T-helper 2 cell (primary cell): ENCODE measurements around the gene PWWP2B.
"Not testable (repeated sequence)": the region's sequence is repeated elsewhere in the genome, so short reads cannot be mapped to it uniquely, and the experiment has no call there.

ENCODE experiments used
- DNase-seq, 5 experiments: peaks; one replicate each; pipeline versions ENCODE4 v3.0.0 to v3.0.0-alpha.2; 2012 to 2022

PWWP2B gene

DNA sequence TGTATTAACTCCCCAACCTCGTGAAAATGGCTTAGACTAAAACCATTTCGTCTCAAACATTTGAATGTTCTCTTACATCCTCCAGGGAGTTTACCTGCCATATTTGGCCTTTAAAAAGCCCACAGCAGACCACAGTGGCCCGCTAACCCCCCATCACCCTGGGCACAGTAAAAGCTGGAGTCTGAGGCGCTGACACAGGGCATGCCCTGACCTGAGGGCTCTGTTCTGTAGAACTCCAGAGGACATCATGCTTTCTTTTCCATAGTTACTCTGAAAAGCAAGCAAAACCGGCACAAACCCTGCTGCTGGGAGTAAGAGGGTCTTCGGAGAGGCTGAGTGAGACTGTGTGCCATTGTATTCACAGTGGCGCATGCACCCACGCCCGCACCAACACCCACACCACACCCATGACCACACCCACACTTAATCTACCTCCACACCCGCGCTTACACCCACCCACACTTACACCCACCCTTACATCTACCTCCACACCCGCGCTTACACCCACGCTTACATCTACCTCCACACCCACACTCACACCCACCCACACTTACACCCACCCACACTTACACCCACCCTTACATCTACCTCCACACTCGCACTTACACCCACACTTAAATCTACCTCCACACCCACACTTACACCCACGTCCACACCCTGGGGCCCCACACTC is 32.9 kb upstream of the PWWP2B start:
- DNase-seq = peak in 2 of 5 experiments; percentile 16 to 30

DNA sequence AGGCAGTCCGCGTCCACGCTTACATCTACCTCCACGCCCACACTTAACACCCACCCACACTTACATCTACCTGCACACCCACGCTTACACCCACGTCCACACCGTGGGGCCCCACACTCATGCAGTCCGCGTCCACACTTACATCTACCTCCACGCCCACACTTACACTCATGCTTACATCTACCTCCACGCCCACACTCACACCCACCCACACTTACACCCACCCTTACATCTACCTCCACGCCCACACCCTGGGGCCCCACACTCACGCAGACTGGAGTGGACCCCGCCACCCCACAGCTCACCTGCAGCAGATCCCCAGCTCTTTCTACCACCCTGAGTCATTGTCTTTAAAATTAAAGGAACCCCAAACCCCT is 32.4 kb upstream of the PWWP2B start:
- peak in 1 of 5 experiments; percentile 68 for DNase-seq

DNA sequence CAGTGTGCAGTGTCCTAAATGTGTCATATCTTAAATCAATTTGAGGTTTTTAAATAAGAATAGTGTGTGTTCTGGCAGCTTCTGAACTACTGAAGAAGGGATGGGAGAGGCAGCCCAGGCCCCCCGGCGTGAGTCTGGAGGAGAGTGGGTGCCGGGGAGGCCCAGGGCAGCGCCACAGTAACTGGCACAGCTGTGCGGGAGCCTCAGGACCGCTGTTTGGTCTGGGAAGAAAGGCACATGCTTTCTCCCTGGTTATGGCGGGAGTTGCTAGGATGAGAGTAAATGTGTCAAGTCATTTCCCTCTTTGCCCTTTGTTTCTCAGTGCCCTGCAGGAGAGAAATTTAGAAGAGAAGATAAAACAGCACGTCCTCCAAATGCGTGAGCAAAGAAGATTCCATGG is 31.9 kb upstream of the PWWP2B start:
- DNase-seq = no peak

GRCh38 chr10:132366006-132366405 is 31.0 kb upstream of the PWWP2B start:
- DNase-seq = no peak

- DNase-seq = no peak
These were observed 30.5 kb upstream of the PWWP2B start for GRCh38 chr10:132366499-132366898.

GRCh38 chr10:132368391-132368790 is 28.6 kb upstream of the PWWP2B start:
- DNase-seq = no peak

GRCh38 chr10:132368881-132369635 is 27.9 kb upstream of the PWWP2B start:
- DNase-seq = no peak

GRCh38 chr10:132369636-132370185 is 27.3 kb upstream of the PWWP2B start:
- DNase-seq = no peak

DNA sequence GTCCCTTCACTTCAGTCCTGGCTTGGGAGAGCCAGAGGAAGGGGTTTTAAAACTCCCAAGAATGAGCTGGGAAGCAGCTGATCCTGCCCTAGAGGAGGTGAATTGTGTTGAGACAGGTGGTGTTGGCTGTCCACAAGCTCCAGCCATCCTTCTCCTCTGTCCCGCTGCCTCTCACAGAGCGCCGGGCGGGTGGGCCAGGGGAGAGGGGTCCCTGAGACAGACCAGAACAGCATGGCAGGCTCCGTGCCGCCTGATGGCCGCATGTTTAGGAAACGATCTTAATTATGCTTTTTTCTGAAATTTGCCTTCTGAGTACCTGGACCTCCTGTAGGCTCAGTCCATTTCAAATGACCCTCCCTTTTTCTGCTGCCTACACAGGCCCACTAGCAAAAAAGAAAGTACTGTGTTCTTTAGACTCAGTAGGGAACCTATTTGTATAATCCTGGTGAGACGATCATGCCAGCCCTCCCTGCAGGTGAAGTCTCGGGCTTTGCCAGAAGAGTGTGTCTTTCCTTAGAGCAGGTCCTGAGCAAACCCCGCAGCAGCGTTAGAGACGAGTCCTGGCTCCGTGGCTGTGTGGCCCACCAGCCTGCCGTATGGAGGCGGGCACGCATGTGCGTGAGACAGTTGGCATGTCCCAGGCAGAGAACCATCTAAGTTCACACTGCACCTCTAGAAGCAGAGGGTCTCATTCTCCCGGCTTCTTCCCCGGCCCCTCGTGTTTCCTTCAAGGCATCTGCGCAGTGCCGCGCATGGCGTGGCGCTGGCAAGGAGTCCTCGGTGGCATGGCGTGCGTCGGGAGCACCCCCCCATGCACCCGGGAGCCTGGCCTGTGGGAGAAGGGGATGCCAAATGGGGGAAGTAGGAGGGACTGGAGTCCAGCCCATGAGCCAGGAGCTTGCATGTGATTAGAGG is 26.3 kb upstream of the PWWP2B start:
- DNase-seq = no peak

DNA sequence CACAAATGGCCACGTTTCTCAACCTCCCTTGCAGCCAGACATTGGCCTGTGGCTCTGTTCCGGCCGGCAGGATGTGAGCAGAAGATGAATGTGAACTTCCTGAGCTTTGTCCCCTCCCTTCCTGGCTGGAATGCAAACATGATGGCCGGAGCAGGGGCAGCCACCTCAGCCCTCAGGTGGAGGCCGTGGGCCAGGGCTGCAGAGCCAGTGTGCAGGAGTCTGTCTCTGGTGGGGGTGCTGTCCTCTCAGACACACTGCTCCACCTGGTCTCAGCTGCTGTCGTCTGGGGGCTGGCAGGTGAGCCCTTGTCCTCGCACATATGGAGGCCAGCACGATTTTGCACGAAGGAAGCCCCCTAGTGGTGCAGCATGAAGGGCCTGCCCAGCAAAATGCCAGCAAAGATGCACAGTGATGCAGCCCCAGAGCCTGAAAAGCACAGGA is 25.3 kb upstream of the PWWP2B start:
- peak in 1 of 5 experiments; percentile 32 for DNase-seq

DNA sequence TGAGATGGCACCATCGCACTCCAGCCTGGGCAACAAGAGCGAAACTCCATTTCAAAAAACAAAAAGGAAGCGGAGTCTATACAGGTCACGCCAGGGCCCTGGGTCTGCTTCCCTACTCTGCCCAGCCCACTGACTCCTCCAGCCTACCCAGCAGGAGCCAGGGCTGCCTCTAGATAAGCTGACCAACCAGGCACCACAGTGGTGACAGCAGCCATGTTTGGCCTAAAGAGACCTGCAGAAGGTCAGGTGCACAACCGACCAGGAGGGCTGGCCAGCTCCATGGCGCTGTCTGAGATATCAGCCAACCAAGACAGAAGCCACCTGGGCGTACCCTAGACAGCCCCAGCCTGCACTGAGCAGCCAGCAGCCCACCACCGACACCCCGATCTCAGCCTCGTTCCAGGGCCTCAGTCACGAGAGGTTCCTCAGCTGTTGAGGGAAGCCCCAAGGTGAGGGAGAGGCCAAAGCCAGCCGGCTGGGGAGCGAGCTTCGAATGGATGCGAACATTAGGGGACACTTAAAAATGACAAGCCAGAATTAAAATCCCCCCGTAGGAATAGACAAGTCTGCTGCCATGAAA is 24.4 kb upstream of the PWWP2B start:
- no peak for DNase-seq

- DNase-seq = no peak
These were observed 23.6 kb upstream of the PWWP2B start for GRCh38 chr10:132373241-132373955.

DNA sequence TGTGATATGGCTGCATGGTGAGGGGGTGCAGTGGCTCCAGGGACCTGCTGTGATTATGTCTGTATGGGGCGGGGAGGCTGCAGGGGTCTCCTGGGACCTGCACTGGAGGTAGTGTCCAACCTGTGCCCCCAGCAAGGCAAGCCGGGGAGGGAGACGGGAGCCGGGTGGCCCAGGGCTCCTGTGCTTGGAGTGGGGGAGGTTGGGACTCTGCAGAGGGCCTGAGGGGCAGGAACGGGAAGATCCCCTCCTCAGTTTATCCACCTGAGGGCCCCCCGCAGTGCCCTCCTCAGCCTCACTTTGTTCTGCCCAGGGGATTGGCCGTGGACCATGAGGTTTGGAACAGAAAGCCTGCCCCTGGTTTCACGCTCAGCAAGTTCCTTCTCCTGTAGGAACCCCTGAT is 22.8 kb upstream of the PWWP2B start:
- no peak for DNase-seq

- no peak for DNase-seq
These were observed 22.4 kb upstream of the PWWP2B start for GRCh38 chr10:132374612-132375011.

GRCh38 chr10:132375116-132375794 is 21.7 kb upstream of the PWWP2B start:
- no peak for DNase-seq

DNA sequence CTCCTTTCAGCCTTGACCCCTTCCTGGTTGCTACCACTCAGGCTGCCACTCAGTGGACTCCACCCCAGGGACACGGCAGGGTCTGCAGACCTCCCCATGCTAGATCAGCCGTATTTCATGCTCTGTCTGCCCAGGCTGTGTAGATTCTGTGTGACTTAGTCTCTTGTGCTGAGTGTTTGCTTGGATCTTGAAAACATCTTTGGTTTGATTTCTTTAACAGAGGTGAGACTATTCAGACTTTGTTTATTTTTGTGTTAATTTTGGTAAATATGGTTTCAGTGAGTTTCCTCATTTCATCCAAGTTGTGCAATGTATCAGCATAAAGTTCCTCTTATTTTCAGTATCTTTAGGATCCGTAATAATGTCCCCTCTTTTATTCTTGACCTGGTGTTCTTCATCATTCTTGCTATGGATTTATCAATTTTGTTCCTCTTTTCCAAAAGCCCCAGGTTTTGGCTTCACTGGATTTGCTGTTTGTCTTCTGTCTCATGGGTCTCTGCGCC is 21.2 kb upstream of the PWWP2B start:
- no peak for DNase-seq

GRCh38 chr10:132376394-132376851 is 20.6 kb upstream of the PWWP2B start:
- DNase-seq = no peak

DNA sequence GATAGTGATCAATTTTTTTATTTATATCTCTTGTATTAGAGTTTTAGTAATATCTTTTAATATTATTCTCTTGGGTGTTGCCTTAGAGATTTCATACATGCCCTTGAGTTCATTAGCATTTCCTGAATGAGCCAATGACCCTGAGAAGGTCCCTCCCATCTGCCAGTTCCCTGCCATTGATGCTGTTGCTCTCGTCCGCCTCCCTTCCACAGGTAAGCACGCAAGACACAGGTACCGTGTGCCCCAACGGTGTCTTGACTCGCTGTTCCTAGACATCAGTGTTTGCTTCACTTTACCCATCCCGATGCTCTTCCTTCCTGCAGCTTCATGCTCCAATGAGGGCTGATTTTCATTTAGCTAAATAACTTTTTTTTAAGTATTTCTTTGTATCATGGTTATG is 19.7 kb upstream of the PWWP2B start:
- no peak for DNase-seq

- not testable (repeated sequence) for DNase-seq
These were observed 18.0 kb upstream of the PWWP2B start for GRCh38 chr10:132379026-132379425.

- DNase-seq = not testable (repeated sequence)
These were observed 16.0 kb upstream of the PWWP2B start for GRCh38 chr10:132380986-132381385.

DNA sequence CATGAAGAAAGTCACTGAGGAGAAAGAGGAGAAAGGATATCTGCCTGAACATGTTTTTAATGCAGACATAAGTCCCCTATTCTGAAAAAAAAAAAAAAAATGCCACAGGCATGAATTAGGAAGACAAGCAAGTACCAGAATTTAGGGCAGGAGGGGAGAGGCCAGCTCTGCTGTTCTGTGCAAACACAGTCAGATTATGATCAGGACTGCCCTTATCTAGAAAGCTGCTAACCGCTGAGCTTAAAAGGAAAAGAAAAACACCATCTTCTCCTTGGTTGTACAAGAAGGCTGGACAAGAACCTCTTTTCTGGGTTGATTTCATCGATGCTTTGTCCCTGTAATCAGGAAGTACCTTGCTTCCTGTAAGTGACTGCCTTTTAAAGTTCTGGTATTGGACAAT is 15.3 kb upstream of the PWWP2B start:
- DNase-seq = peak in 1 of 5 experiments; percentile 75
